Pancreas (tissue), 10 donors: Measurements from ENCODE around the gene C14orf180. TPM values are rescaled to one million over a fixed set of nuclear protein-coding genes. Genes with fewer than 3 reads are reported as not detected.

Experiments
- ATAC-seq, 4 donors: fragments of 200-7000 bp; cut with Tn5 transposase; one replicate each; pipeline versions ENCODE4 v1.8.0 to v1.9.1; 2020; ENCODE audit warnings: mild to moderate bottlenecking in 4 of 4, moderate library complexity in 4 of 4
- DNase-seq, 6 donors: peaks; one replicate each; pipeline ENCODE4 v3.0.0-alpha.2; 2020
- FAIRE-seq: peaks from 2 replicates; lab custom pipeline; 2012; peaks lifted over from hg19 to GRCh38; lab: Jason Lieb, UNC
- H3K27ac ChIP-seq, 4 donors: fragments of 200-600 bp; sonication (generic); 1 replicate in 3 of 4; 2 replicates in 1 of 4; pipeline versions ENCODE4 v1.5.0 to v1.8.0; 2020
- H3K27me3 ChIP-seq, 4 donors: fragments of 200-600 bp; one replicate each; pipeline ENCODE4 v1.8.0; 2021
- H3K36me3 ChIP-seq, 3 donors: fragments of 200-600 bp; sonication (generic) in 1 of 3; one replicate each; pipeline versions ENCODE4 v1.5.0 to v1.8.0; 2020 to 2021
- H3K4me1 ChIP-seq, 3 donors: fragments of 200-600 bp; one replicate each; pipeline ENCODE4 v1.8.0; 2021
- H3K4me3 ChIP-seq, 4 donors: fragments of 200-600 bp; sonication (generic) in 2 of 4; one replicate each; pipeline versions ENCODE4 v1.5.0 to v1.8.0; 2020 to 2021
- H3K9me3 ChIP-seq, 4 donors: fragments of 200-600 bp; one replicate each; pipeline ENCODE4 v1.8.0; 2021
- WGBS, 2 donors: extraction: QIAGEN DNeasy Blood & Tissue Kit; methylation state at CpG; one replicate each; pipeline ENCODE4 v1.1.7; 2013; 5-methylcytosine and 5-hydroxymethylcytosine counted together
- intact Hi-C, 3 donors: fragments of 100-400 bp; cut with DNase I; formaldehyde crosslinking; loops; one replicate each; pipeline versions ENCODE4 v1.11.1 to v1.14.2; 2022
- polyA plus RNA-seq, 2 donors: library from polyadenylated mRNA; stranded (reverse); fragments of 200-250 nt; gene quantifications; one replicate each; pipeline ENCODE4 v1.2.3, GENCODE V29; 2013
- total RNA-seq, 6 donors: library from RNA; stranded (reverse); fragmentation: NEBNext Ultra II Directional in 4 of 6; extraction: Animal tissue kit (Norgen Biotek cat#: 25700) in 4 of 6; gene quantifications; one replicate each; pipeline versions ENCODE4 v1.2.1 to v1.2.4, GENCODE V29; 2021 to 2023
- TF ChIP-seq, protein P1 (sequence below), 4 donors: fragments of 200-600 bp; sonication (generic) in 3 of 4; IDR thresholded peaks; one replicate each; pipeline versions ENCODE4 v1.5.0 to v1.8.0; 2021; ENCODE audit warnings: antibody characterized with exemption in 4 of 4
- donor health status: healthy with polysubstance abuse.
- donor health status: DM: no; HTN: no; CAD: no; lungs with moderate emphysema.
- donor health status: DM: no; HTN: no; CAD: no.
- donor health status: control.
- donor health status: control.
- donor health status: Bipolar disorder and iron deficiency.
- donor health status: DM: yes; HTN: yes; CAD: no.
- donor health status: DM: no; HTN: no; CAD: no.
- donor health status: DM: no; HTN: no; CAD: no.
- donor health status: DM: yes; HTN: yes; CAD: no.

The C14orf180 gene
- total and polyA plus RNA-seq, 8 donors = 0.09 to 1.1 (median 0.34) TPM; not detected in 2

DNA sequence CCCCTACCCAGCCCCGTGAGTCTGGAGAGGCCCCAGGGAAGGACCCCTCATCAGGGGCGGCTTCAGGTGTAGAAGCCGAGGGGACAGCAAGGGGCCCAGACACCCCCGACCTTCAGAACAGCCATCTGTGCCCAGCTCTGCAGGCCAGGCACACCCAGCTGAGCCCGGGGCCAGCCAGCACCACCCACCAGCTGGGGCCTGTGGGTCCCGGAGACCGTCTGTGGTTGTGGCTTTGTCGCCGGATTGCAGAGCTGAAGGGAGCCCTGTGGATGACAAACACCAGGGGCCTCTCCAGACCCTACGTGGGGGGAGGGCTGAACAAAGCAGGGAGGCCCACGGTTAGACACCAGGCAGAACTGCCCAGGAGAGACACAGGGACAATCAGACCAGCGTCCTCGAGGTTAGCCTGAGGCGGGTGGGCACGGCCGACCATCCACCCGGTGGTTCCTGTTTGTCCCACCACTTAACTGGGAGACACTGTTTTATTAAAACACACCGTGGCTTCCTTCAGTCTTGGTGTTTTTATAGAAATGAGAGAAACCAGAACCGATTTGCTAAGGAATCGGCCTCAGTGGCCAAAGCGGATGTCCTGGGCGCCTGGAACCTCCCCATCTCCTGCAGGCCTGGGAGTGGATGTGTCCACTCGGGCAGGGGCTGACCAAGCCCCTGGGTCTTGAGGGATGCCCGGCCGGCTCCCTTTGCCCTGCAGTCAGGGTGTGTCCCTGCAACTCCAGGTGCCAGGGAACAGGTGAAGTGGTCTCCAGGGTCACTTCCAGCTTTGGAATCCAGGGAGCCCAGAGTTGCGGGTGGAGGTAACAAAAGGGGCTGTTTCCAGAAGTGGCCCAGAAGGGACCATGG is 10.0 kb downstream of the C14orf180 start:
- intact Hi-C loops = no loop called here
- FAIRE-seq (no peak), DNase-seq (peak in 2 of 6 donors; percentile 8 to 58), ATAC-seq (no peak)
- Histone ChIP-seq H3K4me1 (no peaks in the 10 kb centered on the region), H3K27ac (no peak overlapping the region), H3K36me3 (no peaks in the 10 kb centered on the region), H3K27me3 (no peaks in the 10 kb centered on the region), H3K9me3 (no peaks in the 10 kb centered on the region), H3K4me3 (no peak overlapping the region)
- WGBS, 2 donors = 70 to 83% methylated on average over 26 of the region's 26 CpGs
- TF ChIP-seq, protein P1, sequence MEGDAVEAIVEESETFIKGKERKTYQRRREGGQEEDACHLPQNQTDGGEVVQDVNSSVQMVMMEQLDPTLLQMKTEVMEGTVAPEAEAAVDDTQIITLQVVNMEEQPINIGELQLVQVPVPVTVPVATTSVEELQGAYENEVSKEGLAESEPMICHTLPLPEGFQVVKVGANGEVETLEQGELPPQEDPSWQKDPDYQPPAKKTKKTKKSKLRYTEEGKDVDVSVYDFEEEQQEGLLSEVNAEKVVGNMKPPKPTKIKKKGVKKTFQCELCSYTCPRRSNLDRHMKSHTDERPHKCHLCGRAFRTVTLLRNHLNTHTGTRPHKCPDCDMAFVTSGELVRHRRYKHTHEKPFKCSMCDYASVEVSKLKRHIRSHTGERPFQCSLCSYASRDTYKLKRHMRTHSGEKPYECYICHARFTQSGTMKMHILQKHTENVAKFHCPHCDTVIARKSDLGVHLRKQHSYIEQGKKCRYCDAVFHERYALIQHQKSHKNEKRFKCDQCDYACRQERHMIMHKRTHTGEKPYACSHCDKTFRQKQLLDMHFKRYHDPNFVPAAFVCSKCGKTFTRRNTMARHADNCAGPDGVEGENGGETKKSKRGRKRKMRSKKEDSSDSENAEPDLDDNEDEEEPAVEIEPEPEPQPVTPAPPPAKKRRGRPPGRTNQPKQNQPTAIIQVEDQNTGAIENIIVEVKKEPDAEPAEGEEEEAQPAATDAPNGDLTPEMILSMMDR (IDR thresholded peaks at IDR 0.05) = no peak

DNA sequence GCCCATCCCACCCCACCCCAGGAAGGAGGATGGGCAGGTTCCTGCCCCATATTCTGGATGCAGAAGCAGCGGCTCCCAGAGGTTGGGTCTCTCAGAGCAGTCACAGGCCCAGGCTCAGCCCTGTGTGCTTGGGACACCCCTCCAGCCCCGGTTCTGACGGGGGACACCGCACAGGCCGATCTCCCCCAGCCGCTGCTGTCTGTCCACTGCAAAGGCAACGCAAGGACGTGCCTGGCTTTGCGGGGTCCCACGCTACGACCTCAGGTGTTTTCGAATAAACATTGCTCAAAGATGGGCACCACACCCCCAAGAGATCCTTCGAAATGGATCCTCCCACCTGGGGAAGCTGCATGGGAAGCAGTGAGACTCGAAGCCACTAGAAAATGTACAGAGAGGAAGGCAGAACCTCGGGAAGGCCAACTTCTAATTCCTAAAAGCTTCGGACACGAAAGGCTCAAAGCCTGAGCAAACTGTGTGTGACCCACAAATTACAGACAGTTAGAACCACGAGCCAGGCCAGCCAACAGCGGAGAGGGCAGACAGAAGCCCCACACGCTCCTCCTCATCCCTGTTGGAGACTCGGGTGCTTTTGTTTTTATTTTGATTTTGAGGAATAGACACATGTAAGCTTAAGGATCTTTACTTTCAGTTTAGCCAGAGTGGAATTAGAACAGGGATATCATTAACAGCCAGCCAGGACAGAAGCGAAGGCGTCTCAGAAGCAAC is 10.8 kb downstream of the C14orf180 start:
- H3K36me3 ChIP-seq = no peaks in the 10 kb centered on the region
- intact Hi-C loops = no loop called here
- no peaks in the 10 kb centered on the region for H3K4me1 ChIP-seq
- H3K27ac ChIP-seq = no peak overlapping the region
- 67 to 77% methylated on average over 23 of the region's 23 CpGs for WGBS, 2 donors
- no peaks in the 10 kb centered on the region for H3K9me3 ChIP-seq
- no peak overlapping the region for H3K4me3 ChIP-seq
- TF ChIP-seq, protein P1 (IDR thresholded peaks at IDR 0.05) = no peak
- FAIRE-seq = no peak
- no peak for ATAC-seq
- peak in 2 of 6 donors; percentile 9 to 49 for DNase-seq
- no peaks in the 10 kb centered on the region for H3K27me3 ChIP-seq

DNA sequence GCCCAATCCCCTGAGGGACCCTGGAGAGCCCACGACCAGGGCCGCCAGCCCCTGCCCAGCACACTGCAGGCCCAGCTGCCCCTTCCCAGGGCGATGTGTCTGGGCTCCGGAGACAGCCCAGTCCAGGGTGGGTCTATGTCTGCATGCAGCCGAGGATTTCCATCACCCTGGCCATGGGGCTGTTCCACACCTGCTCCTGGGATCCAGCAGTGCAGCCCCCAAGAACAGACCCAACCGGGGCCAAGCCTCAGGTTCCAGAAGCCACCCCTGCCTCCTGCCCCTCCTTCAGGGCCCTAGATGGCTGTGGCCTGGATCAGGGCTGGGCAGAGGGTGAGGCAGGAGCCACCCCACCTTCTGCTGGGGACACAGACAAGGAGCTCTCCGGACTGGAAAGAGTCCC is 11.5 kb downstream of the C14orf180 start:
- DNase-seq = peak in 2 of 6 donors; percentile 7 to 58
- no peaks in the 10 kb centered on the region for H3K4me1 ChIP-seq
- WGBS, 2 donors = 50 to 61% methylated on average over 7 of the region's 7 CpGs
- TF ChIP-seq, protein P1 (IDR thresholded peaks at IDR 0.05) = no peak
- no peak overlapping the region for H3K4me3 ChIP-seq
- intact Hi-C loops = no loop called here
- no peak for ATAC-seq
- no peaks in the 10 kb centered on the region for H3K36me3 ChIP-seq
- no peak for FAIRE-seq
- H3K27me3 ChIP-seq = no peaks in the 10 kb centered on the region
- no peak overlapping the region for H3K27ac ChIP-seq
- no peaks in the 10 kb centered on the region for H3K9me3 ChIP-seq

DNA sequence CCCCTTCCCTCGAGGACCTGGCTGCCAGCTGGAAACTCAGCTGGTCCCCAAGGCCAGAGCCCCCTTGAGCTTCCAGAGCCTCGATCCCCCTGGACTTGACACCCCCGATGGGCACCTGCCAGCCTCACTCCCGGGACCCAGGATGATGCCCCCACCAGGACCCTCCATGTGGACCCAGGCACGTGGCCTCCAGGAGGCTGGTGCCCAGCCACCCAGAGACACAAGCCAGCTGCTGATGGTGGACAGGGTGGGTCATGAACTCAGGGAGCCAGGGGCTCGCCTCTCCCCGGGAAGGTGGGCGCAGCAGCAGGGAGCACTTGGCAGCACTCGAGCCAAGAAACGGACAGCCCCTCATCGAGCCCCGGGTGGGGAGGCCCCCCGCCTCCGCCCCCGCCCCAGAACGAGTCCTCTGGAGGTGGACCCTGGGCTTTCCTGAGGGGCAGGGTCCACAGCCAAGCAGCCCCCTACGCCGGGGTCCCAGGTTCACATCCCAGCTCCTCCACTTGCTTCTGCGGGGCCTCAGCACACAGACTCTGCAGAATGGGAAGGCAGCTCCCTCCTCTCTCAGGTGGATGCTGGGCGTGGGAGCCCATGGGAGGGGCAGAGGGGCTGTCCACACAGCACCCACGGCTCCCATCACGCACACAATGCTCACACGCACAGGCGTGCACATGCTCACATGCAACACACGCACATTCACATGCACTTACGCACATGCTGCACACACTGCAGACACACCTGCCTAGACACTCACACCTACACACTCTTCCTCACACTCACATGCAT is 12.1 kb downstream of the C14orf180 start:
- Histone ChIP-seq H3K4me1 (no peaks in the 10 kb centered on the region), H3K9me3 (no peaks in the 10 kb centered on the region), H3K27ac (no peak overlapping the region), H3K4me3 (no peak overlapping the region), H3K36me3 (no peaks in the 10 kb centered on the region), H3K27me3 (no peaks in the 10 kb centered on the region)
- DNase-seq (peak in 3 of 6 donors; percentile 11 to 66 (median 42)), ATAC-seq (no peak), FAIRE-seq (no peak)
- TF ChIP-seq, protein P1 (IDR thresholded peaks at IDR 0.05) = no peak
- 56 to 74% methylated on average over 25 to 26 of the region's 26 CpGs for WGBS, 2 donors
- intact Hi-C loops = no loop called here
